Measurements from ENCODE around the gene SLC50A1. TPM values are rescaled to one million over a fixed set of nuclear protein-coding genes. Genes with fewer than 3 reads are reported as not detected.

Gene SLC50A1
- total and polyA plus RNA-seq, 8 donors: 4.5 to 114 (median 39.9) TPM

- peaks cover 0 to 9% (median 0%) of the 10 kb centered on the region in 3 donors for H3K27me3 ChIP-seq
- peak overlapping the region in 2 of 4 donors; percentile 68 to 71 for H3K4me3 ChIP-seq
- TF ChIP-seq POLR2A (IDR thresholded peaks at IDR 0.05) (no peak), EP300 (IDR thresholded peaks at IDR 0.05) (no peak), CTCF (IDR thresholded peaks at IDR 0.05) (no peak), POLR2AphosphoS5 (IDR thresholded peaks at IDR 0.05) (no peak)
- H3K27ac ChIP-seq: peak overlapping the region; percentile 89 to 100 (median 98)
- H3K36me3 ChIP-seq: peaks cover 32 to 53% (median 50%) of the 10 kb centered on the region in 4 donors
- peak in 1 of 2 donors; percentile 20 for DNase-seq
- no peaks in the 10 kb centered on the region for H3K9me3 ChIP-seq
- WGBS, 5 donors: 36 to 66% (median 45%) methylated on average over 7 of the region's 7 CpGs
- H3K4me1 ChIP-seq: peaks cover 46 to 89% (median 87%) of the 10 kb centered on the region in 4 donors
- intact Hi-C loops (cut with DNase I; ENCODE audit: low total_unique reads): no loop called here
Observed at GRCh38 chr1:155133799-155134281, 1.8 kb upstream of the SLC50A1 start.

GRCh38 chr1:155134322-155134721 lies 1.3 kb upstream of the SLC50A1 start:
- WGBS, 5 donors: 13 to 38% (median 32%) methylated on average over 1 of the region's 1 CpG
- Histone ChIP-seq H3K27me3 (peaks cover 0 to 4% (median 0%) of the 10 kb centered on the region in 3 donors), H3K9me3 (no peaks in the 10 kb centered on the region), H3K4me3 (peak overlapping the region in 3 of 4 donors; percentile 63 to 71 (median 68)), H3K4me1 (peaks cover 50 to 92% (median 87%) of the 10 kb centered on the region in 4 donors), H3K27ac (peak overlapping the region; percentile 89 to 100 (median 98)), H3K36me3 (peaks cover 32 to 53% (median 50%) of the 10 kb centered on the region in 4 donors)
- DNase-seq: peak in 1 of 2 donors; percentile 23
- TF ChIP-seq POLR2AphosphoS5 (IDR thresholded peaks at IDR 0.05): no peak
- TF ChIP-seq EP300 (IDR thresholded peaks at IDR 0.05): no peak
- TF ChIP-seq CTCF (IDR thresholded peaks at IDR 0.05): no peak
- no peak for TF ChIP-seq POLR2A (IDR thresholded peaks at IDR 0.05)
- intact Hi-C loops (cut with DNase I; ENCODE audit: low total_unique reads): no loop called here

- peaks cover 45 to 90% (median 87%) of the 10 kb centered on the region in 4 donors for H3K4me1 ChIP-seq
- 3 to 10% (median 4%) methylated on average over 18 of the region's 18 CpGs for WGBS, 5 donors
Observed at GRCh38 chr1:155134880-155135414, 705 bp upstream of the SLC50A1 start.

GRCh38 chr1:155136748-155137147 lies 1.1 kb downstream of the SLC50A1 start:
- Histone ChIP-seq H3K36me3 (peaks cover 25 to 43% (median 43%) of the 10 kb centered on the region in 4 donors), H3K4me1 (peaks cover 35 to 74% (median 74%) of the 10 kb centered on the region in 4 donors), H3K9me3 (no peaks in the 10 kb centered on the region), H3K4me3 (peak overlapping the region; percentile 63 to 71 (median 68)), H3K27me3 (no peaks in the 10 kb centered on the region), H3K27ac (peak overlapping the region; percentile 74 to 100 (median 98))
- TF ChIP-seq POLR2A (IDR thresholded peaks at IDR 0.05): no peak
- TF ChIP-seq POLR2AphosphoS5 (IDR thresholded peaks at IDR 0.05): peak in 1 of 3 donors; percentile 35
- TF ChIP-seq CTCF (IDR thresholded peaks at IDR 0.05): no peak
- TF ChIP-seq EP300 (IDR thresholded peaks at IDR 0.05): no peak
- WGBS, 5 donors: 13 to 31% (median 26%) methylated on average over 6 of the region's 6 CpGs
- intact Hi-C loops (cut with DNase I; ENCODE audit: low total_unique reads): no loop called here
- peak in 1 of 2 donors; percentile 38 for DNase-seq

More at GRCh38 chr1:155134880-155135414, 705 bp upstream of the SLC50A1 start:
- Histone ChIP-seq H3K27me3 (no peaks in the 10 kb centered on the region), H3K4me3 (peak overlapping the region; percentile 63 to 71 (median 68)), H3K36me3 (peaks cover 32 to 53% (median 50%) of the 10 kb centered on the region in 4 donors), H3K27ac (peak overlapping the region; percentile 89 to 100 (median 98)), H3K9me3 (no peaks in the 10 kb centered on the region)
- DNase-seq: peak; percentile 94 to 97
- no peak for TF ChIP-seq POLR2A (IDR thresholded peaks at IDR 0.05)
- peak; percentile 65 to 97 (median 85) for TF ChIP-seq POLR2AphosphoS5 (IDR thresholded peaks at IDR 0.05)
- intact Hi-C loops (cut with DNase I; ENCODE audit: low total_unique reads): no loop called here
